CD4-positive, alpha-beta T cell treated with Interleukin-17A for 4 hours (primary cell): Measurements from ENCODE around the gene MTHFS.
"Not testable (repeated sequence)": the region's sequence is repeated elsewhere in the genome, so short reads cannot be mapped to it uniquely, and the experiment has no call there.

Experiments used
- DNase-seq: peaks from one replicate; pipeline ENCODE4 v3.0.0-alpha.2; 2020; ENCODE audit warnings: mixed read lengths

The MTHFS gene

DNA sequence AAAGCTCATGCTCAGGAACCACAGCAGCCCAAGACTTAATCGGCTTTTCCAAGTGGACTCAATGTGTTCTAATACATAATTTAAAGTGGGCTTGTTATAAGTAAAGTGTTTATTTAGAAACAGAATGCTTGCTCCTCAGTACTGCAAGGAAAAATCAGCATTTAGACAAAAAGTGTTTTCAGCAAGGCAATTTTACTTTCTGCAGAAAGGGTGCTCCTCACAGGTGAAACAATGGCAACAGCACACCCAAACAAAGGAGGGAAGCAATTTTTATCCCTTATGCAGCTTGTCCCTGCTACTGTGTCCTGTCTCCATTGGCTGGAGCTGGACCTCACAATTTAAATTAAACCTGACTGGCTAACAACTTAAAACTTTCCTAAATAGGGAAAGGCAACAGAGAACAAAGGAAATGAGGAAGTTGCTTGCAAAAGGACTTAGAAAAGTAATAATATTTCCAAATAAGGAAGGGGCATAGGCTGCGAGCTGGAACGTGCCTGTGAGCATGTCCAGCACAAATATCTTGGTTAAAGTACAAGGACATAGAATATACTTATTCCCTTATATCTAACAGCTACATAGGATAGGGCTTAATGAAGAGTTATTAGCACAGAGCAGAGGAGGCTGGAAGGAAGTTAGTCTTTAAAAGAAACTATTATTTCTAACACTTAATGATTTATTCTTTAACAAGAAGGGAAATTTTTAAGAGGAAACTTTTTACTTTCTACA, 19.1 kb upstream of the MTHFS start:
- DNase-seq = not testable (repeated sequence)

DNA sequence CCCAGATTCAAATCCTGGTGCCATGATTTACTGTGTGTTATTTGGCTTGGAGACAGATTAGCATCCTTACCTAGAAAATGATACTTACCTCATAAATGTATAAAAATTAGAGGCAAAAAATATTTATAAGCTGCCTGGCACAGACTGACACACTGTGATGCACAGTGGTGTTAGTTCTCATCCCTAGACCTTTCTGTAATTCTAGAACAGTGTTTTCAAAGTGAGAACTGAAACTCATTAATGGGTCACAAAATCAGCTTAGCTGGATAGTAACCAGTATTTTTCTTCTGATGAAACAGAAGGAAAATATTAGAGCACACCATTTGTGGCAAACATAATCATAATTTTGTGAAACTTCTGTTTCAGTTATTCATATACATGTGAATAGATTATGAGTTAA, 17.9 kb upstream of the MTHFS start:
- no peak for DNase-seq

DNA sequence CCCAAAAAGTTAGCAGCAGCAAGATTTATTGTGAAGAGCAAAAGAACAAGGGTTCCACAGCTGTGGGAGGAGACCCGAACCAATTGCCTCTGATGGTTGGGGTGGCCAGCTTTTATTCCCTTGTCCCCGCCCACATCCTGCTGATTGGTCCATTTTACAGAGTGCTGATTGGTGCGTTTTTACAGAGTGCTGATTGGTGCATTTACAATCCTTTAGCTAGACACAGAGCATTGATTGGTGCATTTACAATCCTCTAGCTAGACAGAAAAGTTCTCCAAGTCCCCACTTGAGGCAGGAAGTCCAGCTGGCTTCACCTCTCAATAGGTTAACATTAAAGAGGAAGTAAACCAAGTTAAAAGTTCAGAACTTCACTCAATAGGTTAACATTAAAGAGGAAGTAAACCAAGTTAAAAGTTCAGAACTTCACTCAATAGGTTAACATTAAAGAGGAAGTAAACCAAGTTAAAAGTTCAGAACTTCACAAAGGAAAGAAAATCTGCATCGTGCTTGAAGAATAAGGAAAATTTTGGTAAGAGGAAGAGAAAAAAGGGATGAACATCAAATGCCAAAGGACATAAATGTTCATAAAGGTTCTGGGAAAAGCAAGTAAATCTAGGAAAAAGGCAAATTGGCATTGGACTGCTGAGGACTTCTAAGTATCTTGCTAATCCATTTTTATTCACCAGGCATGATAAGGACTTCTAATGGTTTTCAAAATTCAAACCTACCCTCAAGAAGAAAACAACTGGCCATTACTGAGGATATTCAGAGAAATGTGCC, 12.9 kb upstream of the MTHFS start:
- DNase-seq = not testable (repeated sequence)

DNA sequence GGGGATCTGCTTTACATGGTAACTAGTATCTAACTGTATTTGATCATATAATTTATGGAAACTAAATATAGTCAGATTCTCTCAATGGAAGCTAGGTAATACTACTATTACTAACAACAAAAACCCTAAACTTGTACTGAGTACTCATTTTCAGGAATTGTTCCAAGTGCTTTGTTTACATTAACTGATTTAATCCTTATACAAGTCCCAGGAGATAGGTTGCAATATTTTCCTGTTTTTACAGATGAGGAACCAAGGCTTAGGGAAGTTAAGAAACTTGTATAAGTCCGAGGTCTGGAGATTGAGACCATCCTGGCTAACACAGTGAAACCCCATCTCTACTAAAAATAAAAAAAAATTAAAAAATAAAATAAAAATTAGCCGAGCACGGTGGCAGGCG, 7.5 kb upstream of the MTHFS start:
- DNase-seq = no peak

DNA sequence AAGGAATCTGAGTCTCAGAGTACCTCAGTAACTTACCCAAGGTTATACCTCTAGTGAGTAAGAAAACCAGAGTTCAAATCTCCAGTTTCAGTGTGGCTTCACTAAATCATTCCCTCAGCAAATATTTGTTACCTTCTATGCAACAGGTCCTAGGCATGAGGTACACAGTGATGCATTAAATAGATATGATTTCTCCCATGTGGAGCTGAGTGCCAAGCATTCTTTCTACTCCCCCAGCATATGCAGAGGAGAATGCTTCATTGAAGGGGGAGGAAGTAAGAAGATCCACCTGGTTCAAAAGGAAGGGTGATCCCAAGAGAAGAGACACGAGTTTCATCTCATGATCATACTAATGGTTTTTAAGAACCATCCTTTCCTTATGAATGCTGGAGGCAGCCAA, 6.8 kb upstream of the MTHFS start:
- no peak for DNase-seq

DNA sequence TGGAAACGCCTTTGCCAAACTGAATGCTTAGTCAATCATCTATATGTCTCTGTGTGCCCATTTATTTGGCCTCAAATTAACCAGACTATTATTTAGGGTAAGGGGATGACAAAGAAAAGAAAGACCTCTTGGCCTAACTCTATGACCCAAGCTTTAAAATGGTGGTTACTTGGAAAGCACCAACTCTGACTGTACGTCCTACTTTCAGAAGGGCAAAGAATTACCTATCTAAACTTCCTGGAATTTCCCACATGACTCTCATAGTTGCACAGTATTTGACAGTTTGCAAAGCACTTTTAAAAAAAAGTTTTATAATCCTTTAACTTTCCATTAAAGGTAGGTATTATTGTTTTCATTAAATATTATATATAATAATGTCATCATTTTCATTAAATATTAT, 6.3 kb upstream of the MTHFS start:
- no peak for DNase-seq

DNA sequence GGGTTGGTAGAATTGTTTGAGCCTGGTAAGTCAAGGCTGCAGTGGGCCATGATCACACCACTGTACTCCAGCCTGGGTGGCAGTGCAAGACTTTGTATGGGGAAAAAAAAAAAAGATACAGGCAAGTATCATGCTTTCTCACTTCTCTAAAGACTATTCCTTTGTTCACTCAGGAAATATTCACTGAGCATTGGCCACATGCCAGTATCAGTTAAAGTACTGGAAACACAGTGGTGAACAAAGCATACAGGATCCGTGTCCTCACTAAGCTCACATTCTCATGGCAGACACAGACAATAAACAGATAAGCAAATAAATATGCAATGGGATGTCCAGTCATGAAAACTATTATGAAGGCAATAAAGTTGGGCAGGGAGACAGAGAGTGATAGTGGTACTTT, 5.1 kb upstream of the MTHFS start:
- DNase-seq = no peak

DNA sequence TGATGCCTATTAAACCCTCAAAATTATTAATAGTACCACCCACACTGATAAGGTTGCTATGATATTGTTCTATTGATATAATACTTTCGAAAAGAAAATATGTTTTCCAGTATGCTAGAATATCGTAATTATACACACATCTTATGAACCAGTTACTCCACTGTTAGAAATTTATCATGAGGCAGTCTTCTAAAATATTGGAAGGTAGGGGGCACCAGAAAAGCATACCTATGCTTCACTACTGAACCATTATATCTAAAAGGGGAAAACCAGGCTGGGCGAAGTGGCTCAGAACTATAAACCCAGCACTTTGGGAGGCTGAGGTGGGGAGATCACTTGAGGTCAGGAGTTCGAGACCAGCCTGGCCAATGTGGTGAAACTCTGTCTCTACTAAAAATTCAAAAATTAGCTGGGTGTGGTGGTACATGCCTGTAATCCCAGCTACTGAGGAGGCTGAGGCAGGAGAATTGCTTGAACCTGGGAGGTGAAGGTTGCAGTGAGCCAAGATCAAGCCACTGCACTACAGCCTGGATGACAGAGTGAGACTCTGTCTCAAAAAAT, 4.1 kb upstream of the MTHFS start:
- DNase-seq = not testable (repeated sequence)

DNA sequence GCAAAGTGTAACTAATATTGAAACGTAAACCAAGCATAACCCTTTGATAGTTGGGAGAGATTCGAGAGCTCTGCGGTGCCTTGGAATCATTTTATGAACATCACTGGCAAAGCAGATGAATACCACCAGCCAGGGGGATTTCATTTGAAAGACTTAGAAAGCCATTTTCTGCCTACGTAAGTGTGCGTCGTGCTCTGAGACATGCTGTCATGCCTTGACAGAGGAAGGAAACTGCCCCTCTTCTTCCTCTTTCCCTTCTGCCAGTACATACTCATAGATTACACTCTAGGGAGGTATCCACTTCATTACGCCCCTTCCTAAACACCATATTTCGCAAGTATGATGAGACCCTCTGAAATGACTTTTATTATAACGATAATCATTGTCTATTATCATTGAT, 3.3 kb upstream of the MTHFS start:
- DNase-seq = no peak

DNA sequence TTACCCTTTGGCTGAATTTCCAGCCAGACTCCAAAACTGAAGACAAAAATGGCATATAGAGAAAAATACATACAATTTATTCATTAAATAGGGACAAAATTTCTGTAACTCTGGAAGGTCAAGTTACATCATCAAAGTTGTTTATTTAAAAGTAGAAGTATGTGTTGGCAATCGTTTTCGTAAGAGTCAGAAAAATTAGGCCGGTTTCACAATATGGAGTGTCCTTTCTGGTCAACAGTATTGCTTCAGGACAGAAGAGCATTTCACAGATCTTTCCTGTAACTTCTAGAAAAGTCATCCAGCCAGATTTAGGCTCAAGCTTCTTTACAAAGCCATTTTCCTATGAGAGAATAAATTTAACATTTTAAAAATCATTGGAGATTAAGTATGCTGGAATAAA, 2.0 kb upstream of the MTHFS start:
- not testable (repeated sequence) for DNase-seq

DNA sequence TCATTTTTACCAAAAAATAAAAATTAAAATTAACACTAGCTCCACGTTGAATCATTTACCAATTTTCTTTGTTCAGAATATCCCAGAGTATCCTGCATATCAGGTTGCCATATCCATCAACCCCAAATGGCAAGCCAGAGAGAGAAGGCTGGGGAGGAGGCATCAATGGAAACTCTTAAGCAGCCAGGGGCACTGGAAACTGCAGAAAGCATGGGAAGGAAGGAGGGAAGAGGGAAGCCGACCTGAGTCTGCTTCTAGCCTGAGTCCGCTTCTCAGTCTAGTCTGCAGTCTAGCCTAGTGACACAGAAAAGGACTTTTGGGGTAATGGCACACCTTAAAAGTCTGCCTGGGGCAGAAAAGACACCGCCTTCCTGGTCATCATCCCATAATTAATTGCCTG, 1.6 kb upstream of the MTHFS start:
- no peak for DNase-seq

DNA sequence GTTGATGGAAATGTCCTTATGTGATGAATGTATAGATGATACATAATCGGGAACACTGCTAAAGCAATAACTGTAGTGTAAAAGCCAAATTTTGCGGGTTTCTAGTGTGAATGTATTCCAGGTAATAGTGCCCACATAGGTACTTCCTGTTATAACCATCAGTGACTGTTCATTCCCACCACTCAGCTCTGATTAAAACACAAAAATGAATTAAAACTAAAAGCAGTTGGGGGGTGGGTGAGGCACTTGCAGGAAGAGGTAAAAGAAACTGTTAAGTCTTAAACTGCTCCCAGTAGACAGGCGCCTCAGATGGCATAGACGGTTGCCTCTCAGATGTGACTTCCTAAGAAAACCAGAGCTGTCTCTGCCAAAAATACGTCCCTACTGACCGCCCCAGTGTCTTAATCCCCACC, 893 bp upstream of the MTHFS start:
- DNase-seq = peak; percentile 25

DNA sequence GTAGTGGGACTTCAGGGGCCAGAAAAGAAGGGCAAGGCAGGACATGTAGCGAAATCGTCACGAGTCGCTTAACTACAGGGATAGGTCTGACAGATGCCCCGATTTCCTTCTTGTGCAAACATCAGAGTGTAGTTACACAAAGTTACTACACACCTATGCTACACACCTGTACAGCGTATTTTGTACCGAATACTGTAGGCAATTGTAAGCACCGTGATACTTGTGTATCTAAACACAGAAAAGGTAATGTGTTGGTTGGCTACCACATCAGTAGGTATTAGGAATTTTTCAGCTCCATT, 515 bp upstream of the MTHFS start:
- DNase-seq = no peak

DNA sequence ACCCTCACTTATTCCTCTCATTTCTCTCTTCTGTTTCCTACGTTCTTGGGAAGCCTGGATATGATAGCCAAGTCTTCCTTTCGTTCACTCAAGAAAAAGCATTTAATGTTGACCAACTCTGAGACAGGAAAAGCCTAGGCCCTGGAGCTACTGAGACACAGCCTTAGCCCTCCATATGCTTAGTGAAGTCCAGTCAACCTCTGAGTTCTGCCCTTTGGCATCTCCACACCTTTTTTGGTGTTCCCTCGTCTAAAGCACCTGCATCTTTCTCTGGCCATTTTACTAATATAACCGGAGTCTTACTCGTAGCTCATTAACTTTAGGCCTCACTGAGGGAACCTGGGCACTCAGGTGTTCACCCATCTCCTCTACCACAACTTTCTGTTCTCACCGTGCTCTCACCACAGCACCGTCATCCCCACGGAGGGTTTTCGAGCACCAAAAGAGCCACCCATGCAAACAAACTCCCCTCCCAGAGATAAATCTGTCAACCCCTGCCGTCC, 632 bp downstream of the MTHFS start:
- DNase-seq = no peak

DNA sequence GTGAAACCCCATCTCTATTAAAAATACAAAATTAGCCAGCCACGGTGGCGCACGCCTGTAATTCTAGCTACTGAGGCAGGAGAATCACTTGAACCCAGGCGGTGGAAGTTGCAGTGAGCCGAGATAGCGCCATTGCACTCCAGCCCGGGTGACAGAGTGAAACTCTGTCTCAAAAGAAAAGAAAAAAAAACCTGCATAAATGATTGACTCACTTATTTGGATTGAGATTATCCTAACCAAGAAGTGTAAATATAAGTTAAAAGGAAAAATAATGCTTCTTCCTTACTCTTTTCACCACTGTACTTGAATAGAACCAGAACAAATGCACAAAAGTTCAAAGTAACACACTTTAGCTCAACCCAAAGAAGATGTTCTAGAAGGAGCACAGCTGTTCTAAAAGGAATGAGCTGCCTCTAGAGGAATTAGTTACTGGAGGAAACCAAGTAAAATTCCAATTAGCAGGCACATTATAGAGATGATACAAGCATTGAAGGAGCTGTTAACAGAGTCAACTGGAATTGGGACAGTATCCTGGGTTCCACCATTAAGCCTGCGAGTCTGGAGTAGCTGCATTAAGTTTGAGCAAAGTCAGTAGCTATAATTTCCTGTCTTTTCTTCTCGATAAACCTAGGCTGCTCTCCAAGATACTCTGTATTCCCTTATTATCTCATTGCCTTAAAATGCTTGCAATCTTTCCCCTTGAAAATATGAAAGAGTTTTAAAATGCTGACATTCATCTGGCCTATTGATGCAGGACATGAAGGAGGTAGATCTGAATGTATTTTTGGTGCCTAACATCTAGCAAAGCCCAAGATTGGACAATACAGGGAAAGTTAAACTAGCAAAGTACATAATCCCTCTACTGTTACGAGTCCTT, 9.5 kb downstream of the MTHFS start:
- DNase-seq = no peak

DNA sequence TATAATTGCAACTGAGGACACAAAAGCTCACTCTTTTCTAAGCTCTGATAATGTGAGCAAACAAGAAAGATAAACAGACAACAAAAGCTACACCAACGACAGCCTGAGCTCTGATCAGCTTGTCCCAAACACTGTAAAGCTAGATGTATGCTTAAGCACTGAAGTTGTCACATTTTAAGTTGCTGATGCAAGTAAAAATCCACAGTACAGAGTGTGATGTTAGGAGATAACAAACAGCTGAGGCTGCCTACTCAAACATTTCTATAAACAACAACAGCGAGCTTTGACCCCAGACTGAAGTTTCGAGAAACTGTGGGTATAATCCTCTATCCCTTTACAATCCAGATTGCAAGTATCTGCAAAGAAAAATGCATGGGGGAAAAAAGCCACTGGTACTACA, 10.7 kb downstream of the MTHFS start:
- DNase-seq = no peak

DNA sequence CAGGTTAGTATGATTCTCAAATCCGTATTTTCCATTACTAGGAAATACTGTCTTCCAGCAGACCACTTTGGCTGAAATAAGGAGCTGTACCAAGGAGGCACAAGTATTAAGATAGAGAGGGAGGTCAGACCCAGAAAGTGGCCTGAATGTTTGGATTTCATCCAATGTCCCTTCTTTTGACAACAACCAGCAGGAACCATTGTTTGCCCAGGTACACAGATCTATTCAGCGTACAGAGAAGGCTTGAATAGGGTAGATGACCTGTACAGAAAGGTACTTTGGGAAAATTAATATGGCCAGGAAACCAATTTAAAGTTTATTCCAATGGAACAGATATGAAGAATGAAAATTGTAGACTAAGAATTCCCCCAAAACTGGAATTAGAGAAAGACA, 12.6 kb downstream of the MTHFS start:
- no peak for DNase-seq

DNA sequence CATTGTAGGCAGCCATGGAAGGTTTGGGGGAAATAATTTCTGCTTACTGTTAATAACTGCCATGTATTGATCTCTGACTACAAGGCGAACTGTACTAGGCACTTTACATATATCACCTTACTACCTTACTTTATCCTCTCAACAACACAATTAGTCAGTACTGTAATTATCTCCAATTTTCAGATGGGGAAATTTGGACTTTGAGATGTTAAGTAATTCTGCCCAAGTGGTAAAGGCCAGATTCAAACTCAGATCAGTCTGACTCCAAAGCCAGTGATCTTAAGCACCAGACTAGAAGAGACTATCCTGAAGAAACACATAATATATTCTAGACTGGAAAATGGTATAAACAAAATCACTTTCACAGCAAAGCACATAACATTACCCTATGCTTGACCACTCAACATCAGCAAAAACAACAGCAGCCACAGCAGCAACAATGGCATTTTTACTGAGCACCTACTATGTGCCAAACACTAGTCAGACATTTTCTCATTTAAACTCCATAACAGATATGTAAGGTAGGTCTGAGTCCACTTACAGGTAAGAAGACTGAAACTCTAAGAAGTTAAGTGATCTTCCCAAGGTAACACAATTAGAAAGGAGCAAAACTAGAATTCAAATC, 13.1 kb downstream of the MTHFS start:
- DNase-seq = no peak

DNA sequence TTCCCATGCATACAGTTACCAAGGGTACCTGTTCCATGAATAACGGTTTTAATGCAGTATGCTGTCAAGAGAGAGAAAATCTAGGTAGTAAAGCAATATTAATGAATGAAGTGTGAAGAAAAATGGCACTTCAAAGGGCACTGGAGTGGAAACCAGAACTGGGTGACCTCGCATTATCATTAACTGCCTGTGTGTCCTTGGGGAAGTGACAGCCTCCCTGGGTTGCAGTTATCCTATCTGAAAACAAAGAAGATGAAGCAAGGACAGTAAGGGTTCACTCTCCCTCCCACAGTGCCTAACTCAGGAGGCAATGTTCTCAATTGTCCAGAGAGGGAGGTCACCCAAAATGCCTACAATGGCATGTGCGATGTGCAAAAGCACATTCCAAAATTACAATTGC, 15.1 kb downstream of the MTHFS start:
- DNase-seq = no peak

DNA sequence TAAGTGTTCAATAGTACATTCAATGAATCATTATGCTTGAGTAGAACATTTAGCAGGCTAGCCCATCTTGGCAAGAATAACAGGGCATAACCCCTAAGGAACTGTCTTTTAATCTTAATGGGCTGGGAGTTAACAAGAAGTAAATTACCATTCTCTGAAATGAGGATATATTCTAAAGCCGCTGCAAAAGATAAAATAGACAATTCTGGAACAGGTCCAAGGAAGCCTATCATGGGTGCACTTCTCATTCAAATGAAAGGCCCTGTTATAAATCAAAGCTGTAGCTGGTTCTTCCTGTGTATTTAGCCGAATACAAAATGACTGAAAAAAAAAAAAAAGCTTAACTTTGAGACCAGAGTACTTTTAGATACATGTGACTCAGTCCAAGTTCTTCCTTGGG, 15.6 kb downstream of the MTHFS start:
- DNase-seq = no peak

DNA sequence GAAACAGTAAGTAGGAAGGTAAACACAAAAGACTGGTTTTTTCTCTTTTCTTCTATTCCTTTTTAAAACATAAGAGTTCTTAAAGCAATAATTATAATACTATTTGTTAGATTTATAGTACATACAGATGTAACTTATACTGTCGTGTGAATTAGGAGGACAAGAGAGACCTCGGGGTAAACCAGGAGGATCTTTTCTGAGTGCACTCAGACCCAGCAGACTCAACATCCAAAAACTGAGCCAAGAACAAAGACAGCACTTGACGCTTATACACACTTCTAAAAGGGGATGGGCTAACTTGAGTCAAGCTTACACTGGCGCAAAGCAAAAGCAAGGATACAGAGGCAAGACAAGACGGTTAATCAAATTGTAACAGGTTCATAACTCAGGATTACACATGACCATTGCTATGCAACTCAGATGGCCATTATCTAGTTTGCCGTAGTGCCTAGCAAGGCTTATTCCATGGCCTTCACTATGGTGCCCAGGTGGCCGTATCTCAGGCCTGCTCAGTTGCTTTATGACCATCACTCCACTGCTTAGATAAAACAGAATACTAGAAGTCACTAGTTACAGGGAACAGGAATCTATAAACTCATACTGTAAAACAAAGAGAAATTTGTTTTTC, 18.6 kb downstream of the MTHFS start:
- no peak for DNase-seq

DNA sequence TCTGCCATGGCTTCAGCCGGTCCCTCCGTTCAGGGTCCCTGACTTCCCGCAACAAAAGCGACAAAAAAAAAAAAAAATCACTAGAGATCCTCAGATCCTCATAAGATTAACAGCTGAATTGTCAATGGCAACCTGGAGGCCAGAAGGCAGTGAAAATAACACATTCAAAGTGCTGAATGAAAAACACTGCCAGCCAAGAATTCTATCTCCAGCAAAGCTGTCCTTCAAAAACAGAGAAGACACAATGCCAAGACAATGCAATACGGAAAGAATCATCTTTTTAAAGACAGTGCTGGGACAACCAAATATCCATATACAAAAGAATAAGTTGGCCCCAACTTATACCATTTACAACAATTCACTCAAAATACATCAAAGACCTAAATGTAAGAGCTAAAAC, 21.6 kb downstream of the MTHFS start:
- DNase-seq = no peak
